Ishikawa (cell line): ENCODE data around the gene EOGT.

ENCODE experiments used
- CEBPB ChIP-seq: IDR thresholded peaks from 2 replicates; pipeline ENCODE4 v1.6.1; 2012
- CREB1 ChIP-seq: IDR thresholded peaks from 2 replicates; pipeline ENCODE4 v1.6.1; 2012; ENCODE audit warnings: low read depth
- EGR1 ChIP-seq: IDR thresholded peaks from 2 replicates; pipeline ENCODE4 v1.6.1; 2012
- EP300 ChIP-seq: IDR thresholded peaks from 2 replicates; pipeline ENCODE4 v1.6.1; 2012; ENCODE audit warnings: borderline replicate concordance
- FOXM1 ChIP-seq: IDR thresholded peaks from 2 replicates; pipeline ENCODE4 v1.6.1; 2012; ENCODE audit warnings: low read depth, borderline replicate concordance
- NFIC ChIP-seq: IDR thresholded peaks from 2 replicates; pipeline ENCODE4 v1.6.1; 2012
- RAD21 ChIP-seq: IDR thresholded peaks from 2 replicates; pipeline ENCODE4 v1.6.1; 2012; ENCODE audit warnings: low read depth
- TAF1 ChIP-seq: IDR thresholded peaks from 2 replicates; pipeline ENCODE4 v1.6.1; 2012; ENCODE audit warnings: low read depth, mild to moderate bottlenecking
- TCF12 ChIP-seq: IDR thresholded peaks from 2 replicates; pipeline ENCODE4 v1.6.1; 2012; ENCODE audit warnings: low read depth
- TEAD4 ChIP-seq: IDR thresholded peaks from 2 replicates; pipeline ENCODE4 v1.6.1; 2012
- USF1 ChIP-seq: IDR thresholded peaks from 2 replicates; pipeline ENCODE4 v1.6.1; 2012
- YY1 ChIP-seq: IDR thresholded peaks from 2 replicates; pipeline ENCODE4 v1.6.1; 2012; ENCODE audit warnings: low read depth
- ZBTB7A ChIP-seq: IDR thresholded peaks from 2 replicates; pipeline ENCODE4 v1.6.1; 2012; ENCODE audit warnings: low read depth
- TF ChIP-seq, protein P1 (sequence below): IDR thresholded peaks from 2 replicates; pipeline ENCODE4 v1.6.1; 2012; ENCODE audit warnings: low read depth, mild to moderate bottlenecking
- TF ChIP-seq, protein P2 (sequence below): IDR thresholded peaks from 2 replicates; pipeline ENCODE4 v1.6.1; 2012

The EOGT gene

GRCh38 chr3:69008980-69009379, 4.5 kb downstream of the EOGT start:
- TF ChIP-seq RAD21 (no peak), ZBTB7A (no peak), USF1 (no peak), EP300 (no peak), NFIC (no peak), EGR1 (no peak), TCF12 (no peak), TAF1 (no peak), YY1 (no peak), CREB1 (no peak), CEBPB (no peak), TEAD4 (no peak), FOXM1 (no peak)
- TF ChIP-seq, protein P1, sequence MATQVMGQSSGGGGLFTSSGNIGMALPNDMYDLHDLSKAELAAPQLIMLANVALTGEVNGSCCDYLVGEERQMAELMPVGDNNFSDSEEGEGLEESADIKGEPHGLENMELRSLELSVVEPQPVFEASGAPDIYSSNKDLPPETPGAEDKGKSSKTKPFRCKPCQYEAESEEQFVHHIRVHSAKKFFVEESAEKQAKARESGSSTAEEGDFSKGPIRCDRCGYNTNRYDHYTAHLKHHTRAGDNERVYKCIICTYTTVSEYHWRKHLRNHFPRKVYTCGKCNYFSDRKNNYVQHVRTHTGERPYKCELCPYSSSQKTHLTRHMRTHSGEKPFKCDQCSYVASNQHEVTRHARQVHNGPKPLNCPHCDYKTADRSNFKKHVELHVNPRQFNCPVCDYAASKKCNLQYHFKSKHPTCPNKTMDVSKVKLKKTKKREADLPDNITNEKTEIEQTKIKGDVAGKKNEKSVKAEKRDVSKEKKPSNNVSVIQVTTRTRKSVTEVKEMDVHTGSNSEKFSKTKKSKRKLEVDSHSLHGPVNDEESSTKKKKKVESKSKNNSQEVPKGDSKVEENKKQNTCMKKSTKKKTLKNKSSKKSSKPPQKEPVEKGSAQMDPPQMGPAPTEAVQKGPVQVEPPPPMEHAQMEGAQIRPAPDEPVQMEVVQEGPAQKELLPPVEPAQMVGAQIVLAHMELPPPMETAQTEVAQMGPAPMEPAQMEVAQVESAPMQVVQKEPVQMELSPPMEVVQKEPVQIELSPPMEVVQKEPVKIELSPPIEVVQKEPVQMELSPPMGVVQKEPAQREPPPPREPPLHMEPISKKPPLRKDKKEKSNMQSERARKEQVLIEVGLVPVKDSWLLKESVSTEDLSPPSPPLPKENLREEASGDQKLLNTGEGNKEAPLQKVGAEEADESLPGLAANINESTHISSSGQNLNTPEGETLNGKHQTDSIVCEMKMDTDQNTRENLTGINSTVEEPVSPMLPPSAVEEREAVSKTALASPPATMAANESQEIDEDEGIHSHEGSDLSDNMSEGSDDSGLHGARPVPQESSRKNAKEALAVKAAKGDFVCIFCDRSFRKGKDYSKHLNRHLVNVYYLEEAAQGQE: no peak
- TF ChIP-seq, protein P2, sequence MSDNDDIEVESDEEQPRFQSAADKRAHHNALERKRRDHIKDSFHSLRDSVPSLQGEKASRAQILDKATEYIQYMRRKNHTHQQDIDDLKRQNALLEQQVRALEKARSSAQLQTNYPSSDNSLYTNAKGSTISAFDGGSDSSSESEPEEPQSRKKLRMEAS: no peak

GRCh38 chr3:69005791-69006482, 7.5 kb downstream of the EOGT start:
- TF ChIP-seq CREB1 (no peak), EP300 (no peak), ZBTB7A (no peak), NFIC (no peak), YY1 (no peak), TEAD4 (no peak), USF1 (no peak), TCF12 (no peak), RAD21 (no peak), TAF1 (no peak), EGR1 (no peak), FOXM1 (no peak)
- TF ChIP-seq, protein P1: no peak
- TF ChIP-seq, protein P2: no peak

DNA sequence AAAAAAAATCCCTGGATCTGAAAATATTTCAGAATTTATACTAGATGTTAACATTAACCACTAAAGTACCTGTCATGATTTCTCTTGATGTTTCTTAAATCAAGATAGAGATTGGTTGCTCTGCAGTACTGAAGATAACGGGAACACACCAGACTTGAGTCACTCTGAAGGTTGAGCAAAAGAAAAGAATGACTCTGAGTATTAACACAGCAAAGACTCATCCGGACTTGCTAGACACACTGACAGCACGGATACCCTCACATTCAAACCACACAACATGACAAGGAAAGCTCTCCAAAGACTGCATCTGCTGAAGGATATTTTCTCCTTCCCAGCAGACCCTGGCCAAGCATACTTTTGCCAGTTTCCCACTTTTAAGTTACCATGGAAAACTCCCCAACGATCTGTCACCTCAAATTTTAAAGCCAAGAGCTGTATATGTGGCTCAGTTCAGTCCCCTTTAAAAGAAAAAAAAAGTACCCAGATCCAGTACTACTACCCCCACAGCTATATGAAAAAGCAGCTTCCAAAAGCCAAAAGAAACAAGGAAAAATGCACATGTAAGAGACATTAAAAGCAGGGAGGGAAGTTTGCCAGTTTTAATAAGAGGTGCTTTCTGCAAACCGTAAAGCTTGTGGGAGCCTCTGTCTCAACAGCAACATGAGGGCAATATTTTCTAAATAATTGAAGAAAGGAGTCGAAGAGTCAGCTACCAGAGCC, 8.3 kb downstream of the EOGT start:
- no peak for TF ChIP-seq NFIC
- TF ChIP-seq, protein P2: no peak
- no peak for TF ChIP-seq YY1

DNA sequence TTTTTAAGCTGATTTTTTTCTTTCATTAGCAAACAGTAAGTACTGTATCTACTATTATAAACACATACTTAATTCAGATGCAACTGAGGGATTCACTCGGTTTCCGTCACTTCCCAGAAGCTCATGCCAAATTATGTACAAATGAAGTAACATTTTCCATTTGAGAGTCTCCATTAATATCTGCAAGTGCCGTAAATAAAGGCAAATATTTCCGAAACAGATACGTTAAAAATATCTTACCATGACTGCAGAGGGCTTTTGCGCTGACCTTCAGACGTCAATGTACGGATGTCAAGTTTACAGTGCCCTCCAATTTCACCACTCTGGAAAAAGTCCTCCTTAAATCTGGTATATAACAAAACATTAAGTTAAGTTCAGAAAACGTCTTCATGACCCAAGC, 9.3 kb downstream of the EOGT start:
- no peak for TF ChIP-seq EP300
- TF ChIP-seq USF1: no peak
- TF ChIP-seq EGR1: no peak
- TF ChIP-seq RAD21: no peak
- TF ChIP-seq ZBTB7A: no peak
- no peak for TF ChIP-seq CEBPB
- TF ChIP-seq FOXM1: no peak
- no peak for TF ChIP-seq TCF12
- TF ChIP-seq TAF1: no peak
- TF ChIP-seq, protein P1: no peak
- TF ChIP-seq, protein P2: no peak
